HS-5 (cell line): ENCODE measurements around the gene TXNRD1.
"Not testable (repeated sequence)": the region's sequence is repeated elsewhere in the genome, so short reads cannot be mapped to it uniquely, and the experiment has no call there.

ENCODE experiments used
- DNase-seq: peaks from one replicate; pipeline ENCODE4 v3.0.0-alpha.2; 2012; ENCODE audit warnings: low read depth

The TXNRD1 gene

DNA sequence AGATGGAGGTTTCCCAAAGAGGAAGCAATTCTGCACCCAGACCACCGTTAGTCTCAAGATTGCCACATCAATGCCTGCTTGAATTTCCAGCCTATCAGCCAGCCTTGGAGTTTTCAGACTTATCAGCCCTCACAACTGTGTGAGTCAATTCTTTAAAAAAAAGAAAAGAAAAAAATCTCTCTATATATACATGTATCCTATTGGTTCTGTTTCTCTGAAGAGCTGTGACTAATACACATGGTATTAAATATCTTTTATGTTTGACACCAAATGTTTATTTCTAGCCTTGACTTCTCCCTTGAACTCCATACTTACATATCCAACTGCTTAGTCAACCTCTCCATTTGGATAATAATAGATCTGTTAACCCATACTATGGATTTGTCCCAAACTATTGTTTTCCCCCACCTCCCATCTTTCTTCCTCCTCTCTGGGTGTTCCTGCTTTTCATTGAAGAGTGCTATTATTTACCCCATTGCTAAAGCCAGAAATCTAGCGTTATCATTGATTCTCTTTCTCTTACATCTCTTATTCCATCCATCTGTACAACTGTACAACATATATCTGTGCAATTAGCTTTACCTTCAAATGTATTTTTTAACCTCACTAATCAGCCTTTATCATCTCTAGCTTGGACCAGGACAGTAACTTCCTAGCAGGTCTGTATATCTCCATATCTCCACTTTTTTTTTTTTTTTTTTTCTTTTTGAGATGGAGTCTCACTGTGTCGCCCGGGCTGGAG, 65.3 kb downstream of the TXNRD1 start:
- DNase-seq = peak; percentile 88

DNA sequence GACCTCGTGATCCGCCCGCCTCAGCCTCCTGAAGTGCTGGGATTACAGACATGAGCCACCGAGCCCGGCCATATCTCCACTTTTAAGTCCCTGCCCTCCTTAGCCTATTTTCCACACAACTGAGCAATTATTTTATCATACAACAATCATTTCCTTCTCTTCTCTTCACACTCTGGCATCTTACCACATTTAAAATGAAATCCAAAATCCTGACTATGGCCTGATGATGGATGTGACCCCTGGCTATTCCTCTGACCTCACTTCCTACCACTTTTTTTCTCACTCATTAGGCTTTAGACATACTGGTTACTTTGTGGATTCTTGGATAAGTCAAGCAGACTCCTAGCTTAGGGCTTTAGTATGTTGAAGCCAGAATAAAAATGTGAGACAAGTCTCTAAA, 66.1 kb downstream of the TXNRD1 start:
- DNase-seq = peak; percentile 60

DNA sequence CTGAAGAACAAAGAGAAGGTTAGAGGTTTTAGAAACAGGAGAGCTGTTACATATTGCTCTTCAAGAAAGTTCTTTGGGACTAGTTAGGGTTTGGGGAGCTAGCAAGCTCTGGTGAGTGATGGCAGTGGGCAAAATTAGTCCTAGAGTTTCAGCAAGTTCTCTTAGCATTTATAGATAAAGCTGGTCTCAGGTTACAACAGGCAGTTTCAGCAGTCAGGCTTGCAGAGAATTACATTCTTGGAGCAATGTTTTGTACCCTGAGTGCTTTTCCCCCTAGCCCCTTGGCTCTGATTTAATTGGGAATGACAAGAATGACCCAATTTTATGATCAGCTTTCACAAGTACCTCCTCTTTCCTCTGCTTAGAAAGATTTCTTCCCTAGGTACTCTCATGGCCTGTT, 66.5 kb downstream of the TXNRD1 start:
- DNase-seq = no peak

DNA sequence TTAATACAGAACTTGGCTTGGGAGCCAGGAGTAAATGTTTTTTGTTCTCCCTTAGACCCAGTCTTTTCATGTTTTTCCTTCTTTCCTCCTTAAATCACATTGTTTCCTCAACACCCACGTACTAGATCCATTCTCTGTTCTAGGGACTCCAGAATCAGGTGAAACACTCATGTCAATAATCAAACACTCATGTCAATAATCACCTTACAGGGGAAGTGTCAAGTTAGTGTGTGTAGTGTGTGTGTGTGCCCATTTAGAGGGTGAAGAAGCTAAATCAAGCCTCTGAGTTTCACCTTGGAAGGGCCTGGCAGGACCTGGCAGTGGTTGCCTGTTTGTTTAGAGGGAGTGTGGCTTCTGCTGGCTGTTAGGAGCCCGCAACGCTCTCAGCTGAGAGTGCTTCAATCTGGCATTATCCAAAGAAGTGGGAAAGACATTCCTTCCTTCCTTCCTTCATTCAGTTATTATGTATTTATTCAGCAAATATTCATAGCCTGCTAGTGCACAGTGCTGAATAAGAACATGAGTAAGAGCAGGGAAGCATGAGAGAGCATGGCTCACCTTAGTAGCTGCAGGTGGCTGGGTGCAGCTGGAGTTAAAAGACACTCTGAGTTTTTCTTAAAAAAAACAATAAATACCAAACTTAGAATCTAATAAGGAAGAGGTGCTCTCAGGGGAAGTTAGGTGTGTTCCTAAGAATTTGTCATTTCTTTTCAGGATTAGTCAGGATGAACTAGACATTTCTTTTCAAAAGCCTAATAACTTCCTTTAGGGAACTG, 70.3 kb downstream of the TXNRD1 start:
- no peak for DNase-seq

DNA sequence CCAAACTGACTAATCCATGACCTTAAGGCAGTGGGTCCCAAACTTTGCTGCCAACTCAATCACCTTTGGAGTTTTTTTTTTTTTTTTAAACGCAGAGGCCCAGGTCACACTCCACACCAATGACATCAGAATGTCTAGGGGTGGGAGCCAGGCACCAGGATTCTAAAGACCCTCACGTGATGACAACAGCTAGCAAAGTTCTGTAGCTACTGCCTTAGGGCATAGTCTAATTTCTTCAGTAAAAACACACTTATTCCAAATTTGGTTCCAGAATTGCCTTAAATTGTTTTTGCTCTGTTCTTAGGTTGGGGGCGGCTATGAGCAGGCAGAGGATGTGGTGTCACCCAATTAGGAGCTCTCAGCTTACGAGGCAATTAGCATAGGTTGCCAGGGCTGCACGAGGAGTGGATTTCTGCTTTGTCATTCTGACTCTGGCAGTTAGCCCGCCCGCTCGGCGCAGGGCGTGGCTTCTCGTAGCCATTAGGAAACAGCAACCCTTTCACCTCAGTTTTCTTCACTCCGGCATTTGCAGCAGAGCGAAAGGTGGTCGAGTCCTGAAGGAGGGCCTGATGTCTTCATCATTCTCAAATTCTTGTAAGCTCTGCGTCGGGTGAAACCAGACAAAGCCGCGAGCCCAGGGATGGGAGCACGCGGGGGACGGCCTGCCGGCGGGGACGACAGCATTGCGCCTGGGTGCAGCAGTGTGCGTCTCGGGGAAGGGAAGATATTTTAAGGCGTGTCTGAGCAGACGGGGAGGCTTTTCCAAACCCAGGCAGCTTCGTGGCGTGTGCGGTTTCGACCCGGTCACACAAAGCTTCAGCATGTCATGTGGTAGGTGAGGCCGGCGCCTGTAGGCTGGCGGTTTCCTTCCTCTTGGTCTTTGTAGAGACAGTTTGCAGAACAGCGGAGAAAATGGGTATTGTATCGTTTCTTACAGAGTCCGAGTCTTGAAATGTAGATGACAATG, 71.2 kb downstream of the TXNRD1 start:
- DNase-seq = peak; percentile 97

DNA sequence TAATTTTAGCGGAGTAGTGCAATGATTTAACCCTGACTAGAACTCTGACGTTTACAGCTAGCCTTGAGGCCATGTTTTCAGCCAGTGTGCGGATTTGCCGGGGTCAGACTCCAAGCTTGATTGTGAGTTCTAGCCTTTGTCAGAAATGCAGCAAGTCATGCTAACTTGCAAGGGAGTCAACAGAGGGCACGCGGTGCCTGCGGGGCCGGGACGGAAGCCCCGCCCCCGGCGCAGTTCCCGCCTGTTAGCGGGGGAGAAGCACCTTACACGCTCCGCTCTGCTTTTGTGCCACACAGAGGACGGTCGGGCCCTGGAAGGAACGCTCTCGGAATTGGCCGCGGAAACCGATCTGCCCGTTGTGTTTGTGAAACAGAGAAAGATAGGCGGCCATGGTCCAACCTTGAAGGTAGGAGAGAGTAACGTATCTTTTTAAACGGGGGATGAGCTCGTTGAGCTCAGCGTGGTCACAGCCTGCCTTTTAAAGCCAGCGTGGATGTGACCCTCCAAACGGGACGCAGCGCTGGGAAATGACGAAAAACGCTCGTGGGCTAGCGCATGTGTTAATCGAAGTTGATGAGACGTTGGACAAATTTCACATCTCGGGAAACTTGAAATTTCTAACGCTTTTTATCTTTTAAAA, 73.2 kb downstream of the TXNRD1 start:
- DNase-seq = peak; percentile 69

DNA sequence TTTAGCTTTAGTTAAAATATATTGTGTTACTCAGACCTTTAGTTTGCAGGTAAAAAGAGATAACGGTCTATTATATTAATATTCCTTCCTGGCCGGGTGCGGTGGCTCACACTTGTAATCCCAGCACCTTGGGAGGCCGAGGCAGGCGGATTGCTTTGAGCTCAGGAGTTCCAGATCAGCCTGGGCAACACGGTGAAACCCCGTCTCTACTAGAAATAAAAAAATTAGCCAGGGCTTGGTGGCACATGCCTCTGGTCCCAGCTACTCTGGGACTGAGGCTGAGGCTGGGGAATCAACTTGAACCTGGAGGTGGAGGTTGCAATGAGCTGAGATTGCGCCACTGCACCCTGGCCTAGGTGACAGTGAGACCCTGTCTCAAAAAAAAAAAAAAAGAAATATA, 74.7 kb downstream of the TXNRD1 start:
- DNase-seq = no peak

DNA sequence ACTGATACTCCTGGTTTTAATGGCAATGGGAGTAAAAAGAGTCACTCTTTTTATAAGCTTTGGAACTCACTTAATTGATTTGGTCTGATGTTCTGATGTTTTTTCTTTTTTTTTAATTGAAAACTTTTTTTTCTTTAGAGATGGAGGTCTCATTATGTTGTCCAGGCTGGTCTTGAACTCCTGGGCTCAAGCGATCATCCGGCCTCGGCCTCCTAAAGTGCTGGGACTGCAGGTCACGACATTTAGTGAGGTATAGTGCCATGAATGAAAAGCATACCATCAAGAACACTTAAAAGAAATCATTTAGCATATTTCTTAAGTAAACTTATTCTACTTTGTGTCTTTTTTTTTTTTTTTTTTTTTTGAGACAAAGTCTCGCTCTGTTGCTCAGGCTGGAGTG, 75.3 kb downstream of the TXNRD1 start:
- DNase-seq = no peak

DNA sequence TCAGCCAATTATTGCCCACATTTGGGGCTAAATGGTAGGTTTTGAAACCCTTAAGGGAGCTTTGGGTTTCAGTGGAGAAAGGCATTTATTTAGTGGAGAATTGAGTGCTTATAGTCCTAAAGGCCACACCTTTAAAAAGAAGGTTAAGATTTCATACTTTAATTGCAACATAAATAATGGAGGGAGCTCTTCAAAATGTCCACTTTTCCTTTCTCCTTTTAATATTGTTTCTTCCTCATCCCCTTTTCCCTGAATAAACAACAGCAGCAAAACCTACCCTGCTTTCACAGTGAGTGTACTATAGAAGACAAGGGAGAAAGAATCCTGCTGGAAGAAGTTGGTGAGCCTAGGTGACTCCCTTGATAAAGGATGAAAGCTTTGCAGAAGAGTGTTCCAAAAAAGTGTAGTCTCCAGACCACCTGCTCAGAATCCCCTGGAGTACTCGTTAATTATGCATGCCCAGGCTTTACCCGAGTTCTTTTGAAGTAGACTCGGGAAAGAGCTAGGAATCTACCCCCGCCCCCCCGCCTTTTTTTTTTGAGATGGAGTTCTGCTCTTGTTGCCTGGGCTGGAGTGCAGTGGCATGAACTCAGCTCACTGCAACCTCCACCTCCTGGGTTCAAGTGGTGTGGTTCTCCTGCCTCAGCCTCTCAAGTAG, 76.4 kb downstream of the TXNRD1 start:
- no peak for DNase-seq

DNA sequence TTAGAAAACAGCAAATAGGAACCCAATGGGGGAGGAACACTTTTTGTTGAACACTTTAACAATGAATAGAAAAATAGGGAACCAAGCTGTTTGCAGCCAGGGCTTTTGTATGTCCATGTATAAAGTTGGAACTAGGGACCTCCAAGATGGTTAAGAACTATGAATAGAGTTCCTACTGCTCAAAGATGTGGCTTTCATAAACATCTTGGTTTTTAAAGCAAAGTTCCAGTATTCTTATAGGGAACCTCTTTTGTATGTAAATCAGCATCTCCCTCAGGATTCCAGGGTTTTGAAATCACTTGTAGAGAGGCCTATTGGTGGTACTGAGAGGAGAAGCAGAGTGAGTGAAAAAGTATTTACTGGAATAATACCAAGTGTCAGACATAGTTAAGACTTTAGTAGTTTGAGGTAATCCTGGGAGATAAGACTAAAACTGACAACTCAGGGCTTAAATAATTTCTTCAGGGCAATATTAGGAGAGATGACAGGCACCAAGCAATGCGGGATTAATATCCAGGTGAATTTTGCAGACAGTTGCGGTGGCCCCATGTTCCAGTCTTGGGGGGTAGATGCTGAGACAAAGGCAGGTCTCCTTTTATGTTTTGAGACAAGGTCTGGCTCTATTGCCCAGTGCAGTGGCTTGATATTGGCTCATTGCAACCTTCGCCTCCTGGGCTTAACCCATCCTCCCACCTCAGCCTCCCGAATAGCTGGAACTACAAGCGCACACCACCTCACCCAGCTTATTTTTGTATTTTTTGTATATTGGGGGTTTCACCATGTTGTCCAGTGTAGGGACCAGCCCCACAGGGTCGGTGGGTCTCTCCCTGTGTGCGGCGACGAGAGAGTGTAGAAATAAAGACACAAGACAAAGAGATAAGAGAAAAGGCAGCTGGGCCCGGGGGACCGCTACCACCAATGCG, 77.6 kb downstream of the TXNRD1 start:
- DNase-seq = no peak

DNA sequence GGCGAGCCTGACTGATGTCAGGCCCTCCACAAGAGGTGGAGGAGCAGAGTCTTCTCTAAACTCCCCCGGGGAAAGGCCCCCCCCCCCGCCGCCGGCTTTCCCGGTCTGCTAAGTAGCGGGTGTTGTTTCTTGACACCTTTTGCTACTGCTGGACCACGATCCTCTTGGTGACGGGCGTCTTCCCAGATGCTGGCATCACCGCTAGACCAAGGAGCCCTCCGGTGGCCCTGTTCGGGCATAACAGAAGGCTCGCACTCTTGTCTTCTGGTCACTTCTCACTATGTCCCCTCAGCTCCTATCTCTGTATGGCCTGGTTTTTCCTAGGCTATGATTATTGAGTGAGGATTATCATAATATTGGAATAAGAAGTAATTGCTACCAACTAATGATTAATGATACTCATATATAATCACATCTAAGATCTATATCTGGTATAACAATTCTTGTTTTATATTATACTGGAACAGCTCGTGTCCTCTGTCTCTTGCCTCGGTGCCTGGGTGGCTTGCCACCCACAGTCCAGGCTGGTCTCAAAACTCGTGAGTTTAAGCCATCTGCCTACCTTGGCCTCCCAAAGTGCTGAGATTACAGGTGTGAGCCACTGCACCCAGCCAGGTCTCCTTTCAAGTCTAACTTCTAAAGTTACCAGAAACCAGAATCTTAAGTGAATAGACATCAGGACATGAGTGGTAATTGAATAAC, 78.7 kb downstream of the TXNRD1 start:
- DNase-seq = not testable (repeated sequence)

DNA sequence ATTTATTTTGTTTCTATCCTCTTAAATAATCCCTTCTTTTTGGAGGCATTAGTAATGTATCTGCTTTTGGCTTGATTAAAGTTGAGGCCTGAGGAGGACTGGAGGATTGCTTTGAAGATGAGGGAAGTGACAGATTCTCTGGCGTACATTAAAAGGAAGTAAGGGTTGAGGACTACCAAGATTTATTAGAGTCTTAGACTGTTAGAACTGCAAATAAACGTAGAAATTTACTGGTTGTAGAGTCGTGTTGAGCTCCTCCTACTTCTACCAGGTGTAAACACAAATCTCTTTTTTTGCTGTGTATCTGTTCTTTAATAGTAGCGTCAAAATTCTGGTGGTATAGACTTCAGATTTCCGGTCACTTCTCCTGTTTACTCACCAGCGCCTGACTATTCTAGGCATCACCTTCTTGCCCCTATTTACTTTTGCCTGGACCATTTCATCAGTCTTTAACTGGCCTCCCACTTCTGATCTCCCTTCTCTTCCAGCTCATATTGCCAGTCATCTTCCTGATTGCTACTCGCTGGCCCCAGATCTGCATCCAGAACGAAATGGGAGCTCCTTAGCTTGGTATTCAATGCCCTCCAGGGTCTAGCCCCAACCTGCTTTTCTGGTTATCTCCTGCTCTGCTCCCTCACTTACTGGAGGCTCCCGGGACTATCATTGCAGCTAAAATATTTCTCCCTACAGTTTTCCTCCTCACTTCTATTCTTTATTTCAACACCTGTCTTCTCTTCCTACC, 79.5 kb downstream of the TXNRD1 start:
- no peak for DNase-seq

DNA sequence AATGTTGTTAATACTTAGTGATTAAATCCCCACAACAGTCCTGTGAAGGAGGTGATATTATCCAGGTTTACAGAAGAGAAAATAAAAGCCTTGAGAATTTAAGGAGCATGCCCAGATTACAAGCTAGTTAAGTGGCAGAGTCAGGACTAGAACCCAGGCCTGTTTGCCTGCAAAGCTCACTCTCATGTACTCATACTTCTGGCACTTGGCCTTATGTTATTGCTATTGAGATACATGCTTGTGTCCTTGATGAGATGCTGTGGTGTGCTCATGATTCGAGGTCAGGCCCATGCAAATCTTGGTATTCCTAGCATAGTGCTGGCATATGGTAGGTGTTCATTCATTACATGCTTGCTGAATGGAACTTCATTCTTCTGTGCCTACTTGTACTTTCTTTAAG, 80.4 kb downstream of the TXNRD1 start:
- DNase-seq = no peak

DNA sequence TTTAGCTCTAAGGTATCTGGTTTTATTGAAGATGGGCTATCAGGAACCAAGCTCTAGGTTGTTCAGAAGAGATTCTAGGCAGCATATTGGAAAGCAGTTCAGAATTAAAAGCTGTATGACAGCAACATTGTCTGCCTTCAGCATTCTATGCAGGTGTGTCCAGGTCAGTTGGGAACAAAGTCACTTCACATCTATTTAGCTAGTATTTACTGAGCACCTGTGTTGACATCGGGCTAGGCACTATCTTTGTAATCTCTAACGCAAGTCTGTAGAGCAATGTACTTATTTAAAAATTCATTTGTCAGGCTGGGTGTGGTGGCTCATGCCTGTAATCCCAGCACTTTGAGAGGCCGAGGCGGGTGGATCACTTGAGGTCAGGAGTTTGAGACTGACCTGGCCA, 81.1 kb downstream of the TXNRD1 start:
- DNase-seq = no peak

DNA sequence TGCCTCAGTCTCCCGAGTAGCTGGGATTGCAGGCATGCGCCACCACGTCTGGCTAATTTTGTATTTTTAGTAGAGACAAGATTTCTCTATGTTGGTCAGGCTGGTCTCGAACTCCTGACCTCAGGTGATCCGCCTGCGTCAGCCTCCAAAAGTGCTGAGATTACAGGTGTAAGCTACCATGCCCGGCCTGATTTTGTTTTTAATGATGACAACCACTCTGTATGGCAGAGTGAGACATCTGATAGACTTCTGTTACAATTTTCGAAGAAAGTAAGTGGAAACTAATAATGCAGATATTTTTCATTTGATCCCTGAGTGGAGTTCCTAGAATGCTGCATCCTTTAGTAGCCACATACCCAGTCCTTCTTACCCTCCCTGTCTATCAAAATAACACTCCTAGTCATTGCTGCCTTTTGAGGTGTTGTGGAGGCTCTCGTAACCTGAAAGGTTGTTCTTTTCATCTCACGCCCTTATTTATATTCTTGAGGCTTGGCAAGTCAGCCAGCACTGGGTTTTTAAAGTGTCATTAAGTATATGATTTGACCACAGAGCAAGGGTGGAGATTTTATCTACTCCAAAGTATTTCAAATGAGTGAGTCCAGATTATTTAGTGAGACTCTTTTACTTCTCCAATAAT, 82.0 kb downstream of the TXNRD1 start:
- DNase-seq = no peak

DNA sequence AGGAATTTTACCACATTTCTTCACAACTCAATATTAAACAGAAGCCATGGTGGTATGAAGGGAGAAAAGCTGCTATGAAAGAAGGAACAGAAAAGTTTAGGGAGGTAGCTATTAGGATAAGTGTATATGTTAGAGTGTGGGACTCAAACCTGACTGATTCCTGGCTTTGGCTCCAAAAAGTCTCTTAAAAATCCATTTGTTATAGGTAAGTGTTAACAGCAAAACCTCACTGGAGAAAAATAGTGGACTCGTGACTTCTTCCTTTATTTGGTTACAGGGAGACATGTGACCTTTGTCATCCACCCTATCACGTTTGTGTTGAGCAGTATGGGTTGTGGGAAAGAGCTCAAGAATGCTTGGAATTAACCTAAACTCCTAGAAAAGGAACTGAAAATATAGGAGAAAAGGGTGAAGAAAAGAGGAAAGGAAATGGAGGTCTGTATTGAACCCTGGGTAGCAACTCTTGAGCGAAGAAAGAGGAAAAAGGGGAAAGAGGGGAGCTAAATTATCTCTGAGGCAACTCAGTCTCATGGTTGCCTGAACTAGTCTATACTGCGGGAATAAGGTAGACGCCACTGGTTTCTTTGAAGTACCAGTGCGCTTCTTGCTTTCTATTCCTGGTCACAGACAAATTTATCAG, 84.4 kb downstream of the TXNRD1 start:
- DNase-seq = no peak

DNA sequence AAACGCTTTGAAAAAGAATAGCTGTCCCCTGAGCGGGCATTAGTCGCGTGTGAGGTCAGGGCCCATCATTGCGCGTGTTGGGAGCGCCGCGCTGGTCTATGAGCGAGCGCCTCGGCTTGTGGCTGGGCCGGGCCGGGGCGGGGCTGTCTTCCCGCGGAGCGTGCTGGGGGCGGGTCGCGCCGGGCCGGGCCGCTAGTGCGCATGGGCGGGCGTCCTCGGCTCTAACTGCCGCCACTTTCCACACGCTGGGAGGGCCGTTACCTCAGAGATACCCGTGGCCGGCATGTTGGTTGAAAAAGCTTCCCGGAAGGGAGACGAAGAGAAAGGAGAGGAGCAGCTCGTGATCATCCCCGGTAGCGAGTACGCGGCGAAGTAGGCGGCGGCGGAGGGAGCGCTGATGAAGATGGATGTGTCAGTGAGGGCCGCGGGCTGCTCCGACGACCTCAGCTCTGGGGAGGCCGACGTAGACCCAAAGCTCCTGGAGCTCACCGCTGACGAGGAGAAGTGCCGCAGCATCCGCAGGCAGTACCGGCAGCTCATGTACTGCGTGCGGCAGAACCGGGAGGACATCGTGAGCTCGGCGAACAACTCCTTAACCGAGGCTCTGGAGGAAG, 88.1 kb downstream of the TXNRD1 start, which contains the start of gene EID3:
Gene EID3, plus strand, starts transcription at position 202 of the 614 bp plus-strand sequence. Its CDS starts 196 bp downstream, at position 398.
- peak; percentile 53 for DNase-seq
